Middle frontal gyrus (tissue), 1 donor: ENCODE data around the gene CRK.
"Not testable (repeated sequence)": the region's sequence is repeated elsewhere in the genome, so short reads cannot be mapped to it uniquely, and the experiment has no call there.

ENCODE experiments used
- DNase-seq: peaks from one replicate; pipeline ENCODE4 v3.0.0-alpha.2; 2015; ENCODE audit warnings: low spot score; ENCODE audit errors: extremely low spot score

The CRK gene

GRCh38 chr17:1390432-1391367, 65.3 kb downstream of the CRK start:
- DNase-seq = no peak

GRCh38 chr17:1387490-1388227, 68.4 kb downstream of the CRK start:
- DNase-seq = not testable (repeated sequence)

- not testable (repeated sequence) for DNase-seq
These were observed 69.3 kb downstream of the CRK start for GRCh38 chr17:1386675-1387190.

GRCh38 chr17:1386265-1386664, 69.8 kb downstream of the CRK start:
- no peak for DNase-seq

- no peak for DNase-seq
These were observed 70.2 kb downstream of the CRK start for GRCh38 chr17:1385861-1386260.

GRCh38 chr17:1384905-1385435, 71.1 kb downstream of the CRK start:
- DNase-seq = no peak

GRCh38 chr17:1379930-1380313, 76.1 kb downstream of the CRK start:
- DNase-seq = no peak

GRCh38 chr17:1379208-1379929, 76.7 kb downstream of the CRK start:
- no peak for DNase-seq

- DNase-seq = not testable (repeated sequence)
These were observed 77.6 kb downstream of the CRK start for GRCh38 chr17:1378476-1378860.

- no peak for DNase-seq
These were observed 78.7 kb downstream of the CRK start for GRCh38 chr17:1377334-1377733.

- no peak for DNase-seq
These were observed 80.0 kb downstream of the CRK start for GRCh38 chr17:1376061-1376460.

GRCh38 chr17:1375615-1376014, 80.4 kb downstream of the CRK start:
- DNase-seq = no peak

GRCh38 chr17:1374431-1375177, 81.4 kb downstream of the CRK start:
- no peak for DNase-seq

- no peak for DNase-seq
These were observed 82.3 kb downstream of the CRK start for GRCh38 chr17:1373707-1374237.

GRCh38 chr17:1372618-1373017, 83.4 kb downstream of the CRK start:
- DNase-seq = no peak

GRCh38 chr17:1371893-1372590, 84.0 kb downstream of the CRK start:
- no peak for DNase-seq
